ENCODE measurements around the gene PSTK. TPM values are rescaled to one million over a fixed set of nuclear protein-coding genes. Genes with fewer than 3 reads are reported as not detected.

The PSTK gene
- total and polyA plus RNA-seq, 2 of the 13 experiments (the other 11 are each of a cell fraction or from before 2014, with no cell fraction given) = 8.2 to 9.3 TPM

GRCh38 chr10:122980209-122981065, at the start of gene PSTK (continued):
- peak; percentile 96 for TF ChIP-seq ZHX2 (IDR thresholded peaks at IDR 0.05; ENCODE audit: low read depth)
- no peak for TF ChIP-seq ZHX2 (CRISPR knock-in tag; IDR thresholded peaks at IDR 0.05; ENCODE audit: borderline replicate concordance)
- TF ChIP-seq PHF21A (CRISPR knock-in tag; IDR thresholded peaks at IDR 0.05) = peak; percentile 66; the same call in 1 of the 2 replicates
- peak in 1 of 2 experiments; percentile 24; a peak in 1 of 4 replicates for TF ChIP-seq REST (IDR thresholded peaks at IDR 0.05; ENCODE audit: borderline replicate concordance in 1 of 2, low read depth in 1 of 2, low read length in 2 of 2)
- no peak for TF ChIP-seq SNRNP70 (IDR thresholded peaks at IDR 0.05; ENCODE audit: low read depth, low read length)
- no peak for TF ChIP-seq HNF4G (IDR thresholded peaks at IDR 0.05; ENCODE audit: borderline replicate concordance, low read depth, low read length)
- TF ChIP-seq HNF4G (CRISPR knock-in tag; IDR thresholded peaks at IDR 0.05; ENCODE audit: borderline replicate concordance, low read depth) = no peak
- TF ChIP-seq NCOA1 (CRISPR knock-in tag; IDR thresholded peaks at IDR 0.05) = no peak
- peak; percentile 82 for TF ChIP-seq KDM5B (CRISPR knock-in tag; IDR thresholded peaks at IDR 0.05; ENCODE audit: borderline replicate concordance)
- 0 out of 2 replicates have a peak, but pooled peaks have one; percentile 16 for TF ChIP-seq ZNF432 (CRISPR knock-in tag; IDR thresholded peaks at IDR 0.05; ENCODE audit: borderline replicate concordance)
- TF ChIP-seq ZNF616 (CRISPR knock-in tag; IDR thresholded peaks at IDR 0.05; ENCODE audit: low read depth) = no peak
- no peak for TF ChIP-seq SMC3 (IDR thresholded peaks at IDR 0.05; ENCODE audit: low read length)
- 0 out of 2 replicates have a peak, but pooled peaks have one; percentile 39 for TF ChIP-seq ARHGAP35 (CRISPR knock-in tag; IDR thresholded peaks at IDR 0.05; ENCODE audit: borderline replicate concordance)
- TF ChIP-seq DPF2 (CRISPR knock-in tag; IDR thresholded peaks at IDR 0.05; ENCODE audit: borderline replicate concordance, low read depth) = no peak
- peak; percentile 75; the same call in 1 of the 2 replicates for TF ChIP-seq FOXK1 (CRISPR knock-in tag; IDR thresholded peaks at IDR 0.05; ENCODE audit: borderline replicate concordance, low read depth)
- no peak for TF ChIP-seq ZNF17 (CRISPR knock-in tag; IDR thresholded peaks at IDR 0.05)
- TF ChIP-seq ZNF224 (CRISPR knock-in tag; IDR thresholded peaks at IDR 0.05) = peak; percentile 66; the same call in 1 of the 2 replicates
